Keratinocyte (primary cell): ENCODE measurements around the gene ZCRB1. TPM values are rescaled to one million over a fixed set of nuclear protein-coding genes. Genes with fewer than 3 reads are reported as not detected.

Experiments
- DNase-seq: peaks from one replicate; pipeline ENCODE4 v3.0.0-alpha.2; 2011; ENCODE audit warnings: low read depth, missing footprints, low spot score
- FAIRE-seq: peaks from 2 replicates; lab custom pipeline; 2011; peaks lifted over from hg19 to GRCh38; lab: Jason Lieb, UNC
- H2AFZ ChIP-seq: 2 replicates; pipeline ENCODE4 v1.6.0; 2012; ENCODE audit warnings: low read length, control low read depth, inconsistent platforms; ENCODE audit not compliant: control insufficient read depth
- H3K27ac ChIP-seq: 2 replicates; pipeline ENCODE4 v1.5.1; 2011; ENCODE audit warnings: low read length; ENCODE audit not compliant: control insufficient read depth, insufficient read depth
- H3K27me3 ChIP-seq: 3 replicates; pipeline ENCODE4 v1.6.0; 2011; ENCODE audit warnings: low read length; ENCODE audit not compliant: control insufficient read depth, insufficient read depth; ENCODE audit errors: extremely low read depth
- H3K36me3 ChIP-seq, 2 experiments: 2 replicates in 1 of 2; 3 replicates in 1 of 2; pipeline ENCODE4 v1.5.1; 2011; ENCODE audit warnings: low read length in 2 of 2, mild to moderate bottlenecking in 1 of 2; ENCODE audit not compliant: control insufficient read depth in 2 of 2, insufficient read depth in 2 of 2; ENCODE audit errors: extremely low read depth in 1 of 2
- H3K4me1 ChIP-seq: 3 replicates; pipeline ENCODE4 v1.5.1; 2011; ENCODE audit warnings: low read length; ENCODE audit not compliant: control insufficient read depth, insufficient read depth; ENCODE audit errors: extremely low read depth
- H3K4me2 ChIP-seq: 3 replicates; pipeline ENCODE4 v1.6.0; 2011; ENCODE audit warnings: low read depth, low read length; ENCODE audit not compliant: control insufficient read depth, insufficient read depth; ENCODE audit errors: extremely low read depth
- H3K4me3 ChIP-seq, 3 experiments: fragments of 200-600 bp in 1 of 3; sonication (generic) in 1 of 3; 2 replicates in 2 of 3; 3 replicates in 1 of 3; pipeline ENCODE4 v1.5.1; 2011 to 2016; ENCODE audit warnings: low read length in 3 of 3, mild to moderate bottlenecking in 3 of 3, control low read depth in 2 of 3, inconsistent platforms in 1 of 3, low read depth in 1 of 3, mixed read lengths in 1 of 3, mixed run types in 1 of 3, moderate library complexity in 1 of 3; ENCODE audit not compliant: control insufficient read depth in 2 of 3, insufficient read depth in 2 of 3; ENCODE audit errors: extremely low read depth in 1 of 3
- H3K79me2 ChIP-seq: 2 replicates; pipeline ENCODE4 v1.6.0; 2012; ENCODE audit warnings: low read length; ENCODE audit not compliant: control insufficient read depth, insufficient read depth
- H3K9ac ChIP-seq: 3 replicates; pipeline ENCODE4 v1.6.0; 2011; ENCODE audit warnings: low read length; ENCODE audit not compliant: control insufficient read depth, insufficient read depth; ENCODE audit errors: extremely low read depth
- H3K9me1 ChIP-seq: 3 replicates; pipeline ENCODE4 v1.6.0; 2011; ENCODE audit warnings: low read length; ENCODE audit not compliant: control insufficient read depth, insufficient read depth; ENCODE audit errors: extremely low read depth
- H3K9me3 ChIP-seq: 2 replicates; pipeline ENCODE4 v1.5.1; 2012; ENCODE audit warnings: low read depth, low read length; ENCODE audit not compliant: control insufficient read depth
- H4K20me1 ChIP-seq: 3 replicates; pipeline ENCODE4 v1.6.0; 2011; ENCODE audit warnings: low read length; ENCODE audit not compliant: control insufficient read depth, insufficient read depth; ENCODE audit errors: extremely low read depth
- EZH2 ChIP-seq: IDR thresholded peaks from one replicate; pipeline ENCODE4 v1.6.1; 2012; ENCODE audit warnings: inconsistent platforms, mild to moderate bottlenecking, low read length, moderate library complexity
- dilution Hi-C: fragments of 300-500 bp; cut with MboI; formaldehyde crosslinking; loops from one replicate; pipeline ENCODE4 v1.7.0; 2020; ENCODE audit warnings: low sequenced_read_pairs; ENCODE audit not compliant: extremely low pct_ligation_motif_present
- polyA plus RNA-seq, 5 experiments: library from polyadenylated mRNA; depleted of rRNA in 3 of 5; stranded (reverse) in 3 of 5; stranded (forward) in 1 of 5; unstranded in 1 of 5; fragments of >200 nt; gene quantifications; 1 replicate in 1 of 5; 2 replicates in 3 of 5; 3 replicates in 1 of 5; pipeline versions ENCODE4 v1.2.1 to v1.2.3, GENCODE V29; 2011 to 2012; ENCODE audit warnings: missing spikeins in 2 of 5, low read depth in 1 of 5, low replicate concordance in 1 of 5
- TF ChIP-seq, protein P1 (sequence below), 3 experiments: IDR thresholded peaks in 1 of 3; conservative IDR thresholded peaks in 1 of 3; optimal IDR thresholded peaks in 1 of 3; 2 replicates in 2 of 3; 3 replicates in 1 of 3; pipeline versions ENCODE3 to v1.5.1; 2011; ENCODE audit warnings: low read length in 3 of 3, mild to moderate bottlenecking in 3 of 3, moderate library complexity in 2 of 3, control low read depth in 1 of 3, inconsistent platforms in 1 of 3; ENCODE audit not compliant: insufficient read depth in 2 of 3; ENCODE audit errors: extremely low read depth in 1 of 3

The ZCRB1 gene
- polyA plus RNA-seq, 1 donor (not counting 4 experiments of a cell fraction or from before 2014, with no cell fraction given): 41.6 TPM

DNA sequence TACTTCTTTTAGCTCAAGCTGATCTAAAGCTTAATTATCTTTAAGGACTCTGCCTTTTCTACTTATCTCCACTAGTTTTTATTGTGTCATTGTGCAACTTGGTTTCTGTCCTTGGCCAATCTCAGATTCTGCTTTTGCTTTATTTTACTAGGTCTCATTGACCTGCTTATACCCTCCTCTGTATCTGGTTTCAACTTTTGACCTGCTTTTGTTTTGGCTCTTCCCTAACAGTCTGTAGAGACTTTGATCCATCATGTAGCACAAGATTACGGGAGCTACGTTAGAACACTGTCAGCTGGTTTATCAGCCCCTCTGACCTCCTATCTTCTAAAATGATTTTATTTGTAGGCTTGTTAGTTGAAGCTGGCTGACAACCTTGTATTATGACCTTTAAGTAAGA lies 43.6 kb downstream of the ZCRB1 start:
- no peaks in the 10 kb centered on the region for H3K36me3 ChIP-seq
- no peaks in the 10 kb centered on the region for H3K27me3 ChIP-seq
- no peaks in the 10 kb centered on the region for H3K79me2 ChIP-seq
- no peak overlapping the region for H3K4me2 ChIP-seq
- DNase-seq: no peak
- H3K27ac ChIP-seq: no peak overlapping the region
- H3K4me3 ChIP-seq: no peak overlapping the region
- no peak overlapping the region for H2AFZ ChIP-seq
- no peaks in the 10 kb centered on the region for H3K9me1 ChIP-seq
- H3K9ac ChIP-seq: no peak overlapping the region
- no peaks in the 10 kb centered on the region for H3K9me3 ChIP-seq
- TF ChIP-seq, protein P1, sequence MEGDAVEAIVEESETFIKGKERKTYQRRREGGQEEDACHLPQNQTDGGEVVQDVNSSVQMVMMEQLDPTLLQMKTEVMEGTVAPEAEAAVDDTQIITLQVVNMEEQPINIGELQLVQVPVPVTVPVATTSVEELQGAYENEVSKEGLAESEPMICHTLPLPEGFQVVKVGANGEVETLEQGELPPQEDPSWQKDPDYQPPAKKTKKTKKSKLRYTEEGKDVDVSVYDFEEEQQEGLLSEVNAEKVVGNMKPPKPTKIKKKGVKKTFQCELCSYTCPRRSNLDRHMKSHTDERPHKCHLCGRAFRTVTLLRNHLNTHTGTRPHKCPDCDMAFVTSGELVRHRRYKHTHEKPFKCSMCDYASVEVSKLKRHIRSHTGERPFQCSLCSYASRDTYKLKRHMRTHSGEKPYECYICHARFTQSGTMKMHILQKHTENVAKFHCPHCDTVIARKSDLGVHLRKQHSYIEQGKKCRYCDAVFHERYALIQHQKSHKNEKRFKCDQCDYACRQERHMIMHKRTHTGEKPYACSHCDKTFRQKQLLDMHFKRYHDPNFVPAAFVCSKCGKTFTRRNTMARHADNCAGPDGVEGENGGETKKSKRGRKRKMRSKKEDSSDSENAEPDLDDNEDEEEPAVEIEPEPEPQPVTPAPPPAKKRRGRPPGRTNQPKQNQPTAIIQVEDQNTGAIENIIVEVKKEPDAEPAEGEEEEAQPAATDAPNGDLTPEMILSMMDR (optimal IDR thresholded peaks at IDR 0.05 in 1 of 3, IDR thresholded peaks at IDR 0.05 in 1 of 3, conservative IDR thresholded peaks at IDR 0.05 in 1 of 3; ENCODE audit: extremely low read depth in 1 of 3, insufficient read depth in 2 of 3, low read length in 3 of 3): no peak
- no peak for TF ChIP-seq EZH2
- dilution Hi-C loops: no loop called here
- H4K20me1 ChIP-seq: no peaks in the 10 kb centered on the region
- no peak for FAIRE-seq
- no peaks in the 10 kb centered on the region for H3K4me1 ChIP-seq

DNA sequence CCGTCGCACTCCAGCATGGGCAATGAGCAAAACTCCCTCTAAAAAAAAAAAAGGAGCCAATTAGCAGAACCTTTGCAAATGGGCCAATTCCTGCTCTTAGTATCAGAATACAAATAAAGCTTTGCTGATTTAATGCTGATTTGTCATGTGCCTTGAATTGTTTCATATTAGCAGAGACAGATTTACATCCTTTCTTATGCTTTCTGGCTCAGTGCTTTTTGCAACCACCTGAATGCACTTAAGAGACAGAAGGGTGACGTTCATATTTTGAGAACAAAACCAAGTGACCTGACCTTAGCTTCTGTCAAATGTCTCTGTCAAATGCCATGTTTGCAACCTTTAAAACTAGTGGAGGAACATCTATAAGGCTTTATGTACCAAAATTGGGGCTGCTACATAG lies 44.0 kb downstream of the ZCRB1 start:
- no peak overlapping the region for H3K27ac ChIP-seq
- TF ChIP-seq, protein P1 (optimal IDR thresholded peaks at IDR 0.05 in 1 of 3, IDR thresholded peaks at IDR 0.05 in 1 of 3, conservative IDR thresholded peaks at IDR 0.05 in 1 of 3; ENCODE audit: extremely low read depth in 1 of 3, insufficient read depth in 2 of 3, low read length in 3 of 3): no peak
- no peak for TF ChIP-seq EZH2
- no peaks in the 10 kb centered on the region for H3K9me3 ChIP-seq
- no peaks in the 10 kb centered on the region for H3K36me3 ChIP-seq
- no peak overlapping the region for H3K4me2 ChIP-seq
- no peak overlapping the region for H3K9ac ChIP-seq
- no peaks in the 10 kb centered on the region for H3K9me1 ChIP-seq
- H3K4me3 ChIP-seq: no peak overlapping the region
- no peaks in the 10 kb centered on the region for H4K20me1 ChIP-seq
- no peaks in the 10 kb centered on the region for H3K79me2 ChIP-seq
- no peaks in the 10 kb centered on the region for H3K4me1 ChIP-seq
- DNase-seq (no peak), FAIRE-seq (no peak)
- H3K27me3 ChIP-seq: no peaks in the 10 kb centered on the region
- dilution Hi-C loops: no loop called here
- no peak overlapping the region for H2AFZ ChIP-seq
